OCI-LY7 (cell line): ENCODE measurements around the gene C3orf80. TPM values are rescaled to one million over a fixed set of nuclear protein-coding genes. Genes with fewer than 3 reads are reported as not detected.

Source experiments
- BruUV-seq: library from RNA; stranded (reverse); fragments of 400-500 nt; replicated peaks from 2 replicates; lab custom pipeline; 2021; lab: Mats Ljungman, UMichigan
- CTCF ChIA-PET: fragments of 300-600 bp; sonication (Branson Sonifier 250); formaldehyde crosslinking; loops from one replicate; lab custom pipeline; 2022; ENCODE audit warnings: antibody characterized with exemption; ENCODE audit not compliant: unreplicated experiment; lab: Charles Lee
- POLR2A ChIA-PET: fragments of 300-600 bp; sonication (Branson Sonifier 250); formaldehyde crosslinking; loops from one replicate; lab custom pipeline; 2022; ENCODE audit warnings: antibody characterized with exemption; lab: Charles Lee
- DNase-seq: peaks from one replicate; pipeline ENCODE4 v3.0.0-alpha.2; 2015; ENCODE audit warnings: low spot score
- H2AFZ ChIP-seq: fragments of 200-600 bp; sonication (generic), shearing (Covaris generic); 2 replicates; pipeline ENCODE4 v1.6.1; 2014; ENCODE audit warnings: mild to moderate bottlenecking, antibody characterized with exemption, low read length, moderate library complexity
- H3K27ac ChIP-seq: fragments of 200-600 bp; sonication (generic); 2 replicates; pipeline ENCODE4 v1.5.1; 2014; ENCODE audit warnings: mixed run types, low read depth, mild to moderate bottlenecking, moderate library complexity, low read length, inconsistent platforms; ENCODE audit not compliant: poor library complexity, severe bottlenecking
- H3K36me3 ChIP-seq: fragments of 200-600 bp; sonication (generic); 2 replicates; pipeline ENCODE4 v1.6.1; 2014; ENCODE audit warnings: mild to moderate bottlenecking, antibody characterized with exemption, low read length, moderate library complexity, mixed read lengths; ENCODE audit not compliant: insufficient read depth
- H3K4me1 ChIP-seq: fragments of 200-600 bp; sonication (generic); 2 replicates; pipeline ENCODE4 v1.5.1; 2014; ENCODE audit warnings: mild to moderate bottlenecking, low read length; ENCODE audit not compliant: insufficient read depth, poor library complexity, severe bottlenecking
- H3K4me2 ChIP-seq: fragments of 200-600 bp; sonication (generic); 2 replicates; pipeline ENCODE4 v1.6.1; 2014; ENCODE audit warnings: mild to moderate bottlenecking, low read length
- H3K4me3 ChIP-seq: fragments of 200-600 bp; sonication (generic); 2 replicates; pipeline ENCODE4 v1.5.1; 2014; ENCODE audit warnings: mild to moderate bottlenecking, low read depth, low read length; ENCODE audit not compliant: poor library complexity, severe bottlenecking
- H3K79me2 ChIP-seq: fragments of 200-600 bp; sonication (generic); 2 replicates; pipeline ENCODE4 v1.6.1; 2016; ENCODE audit warnings: low read depth, mild to moderate bottlenecking, low read length, moderate library complexity, mixed read lengths; ENCODE audit not compliant: insufficient read depth
- H3K9me2 ChIP-seq: fragments of 200-600 bp; sonication (generic); 2 replicates; pipeline ENCODE4 v1.6.1; 2016; ENCODE audit warnings: mild to moderate bottlenecking, low read length, mixed read lengths; ENCODE audit not compliant: insufficient read depth
- H3K9me3 ChIP-seq: fragments of 200-600 bp; sonication (generic); 2 replicates; pipeline ENCODE4 v1.6.1; 2014; ENCODE audit warnings: mild to moderate bottlenecking, mixed run types, low read length, mixed read lengths
- H4K20me1 ChIP-seq: fragments of 200-600 bp; sonication (generic); 2 replicates; pipeline ENCODE4 v1.6.1; 2014; ENCODE audit warnings: mild to moderate bottlenecking, antibody characterized with exemption, low read length, moderate library complexity, mixed read lengths; ENCODE audit not compliant: insufficient read depth
- CTCF ChIP-seq: fragments of 200-600 bp; sonication (generic); conservative IDR thresholded peaks from 2 replicates; pipeline ENCODE4 v1.5.1; 2014; ENCODE audit warnings: mild to moderate bottlenecking, antibody characterized with exemption, low read length, moderate library complexity, mixed read lengths
- EZH2phosphoT487 ChIP-seq: fragments of 200-600 bp; sonication (generic); IDR thresholded peaks from 2 replicates; pipeline ENCODE4 v1.6.1; 2018; ENCODE audit warnings: low read depth, borderline replicate concordance, mild to moderate bottlenecking, mixed run types, antibody characterized with exemption, low read length, moderate library complexity, mixed read lengths
- intact Hi-C: fragments of 100-400 bp; cut with micrococcal nuclease; formaldehyde crosslinking; loops from one replicate; pipeline ENCODE4 v1.10.0; 2022; ENCODE audit not compliant: unreplicated experiment
- total RNA-seq, 2 experiments: library from RNA; depleted of rRNA in 1 of 2; stranded (reverse); fragments of >200 nt in 1 of 2; shearing (Covaris generic) in 1 of 2; gene quantifications; 2 replicates each; pipeline ENCODE4 v1.2.3, GENCODE V29; 2014 to 2022

The C3orf80 gene
- total RNA-seq, 2 experiments from 2014 or later: not detected

GRCh38 chr3:160195106-160195505, 30.1 kb upstream of the C3orf80 start:
- TF ChIP-seq CTCF: no peak
- TF ChIP-seq EZH2phosphoT487: no peak
- ChIA-PET CTCF (no interaction called here), POLR2A (no interaction called here)
- no peaks in the 10 kb centered on the region for H4K20me1 ChIP-seq
- no peak overlapping the region for H3K4me2 ChIP-seq
- H3K79me2 ChIP-seq: no peaks in the 10 kb centered on the region
- no peak overlapping the region for H3K27ac ChIP-seq
- H3K9me2 ChIP-seq: no peaks in the 10 kb centered on the region
- intact Hi-C loops: no loop called here
- H3K4me3 ChIP-seq: no peak overlapping the region
- H3K9me3 ChIP-seq: no peaks in the 10 kb centered on the region
- H2AFZ ChIP-seq: no peak overlapping the region
- DNase-seq: no peak
- no peaks in the 10 kb centered on the region for H3K36me3 ChIP-seq
- H3K4me1 ChIP-seq: no peaks in the 10 kb centered on the region
- BruUV-seq: no TSS peak

GRCh38 chr3:160196511-160197104, 28.6 kb upstream of the C3orf80 start:
- no peak for DNase-seq
- H2AFZ ChIP-seq: no peak overlapping the region
- H3K27ac ChIP-seq: no peak overlapping the region
- CTCF ChIA-PET: no interaction called here
- intact Hi-C loops: no loop called here
- no TSS peak for BruUV-seq
- POLR2A ChIA-PET: interaction anchor here (0.9 to 1.1 kb wide), 2 partner anchors 10 to 12 kb away, joined by 3 read pairs; no protein-coding TSS in a partner anchor
- no peak overlapping the region for H3K4me2 ChIP-seq
- no peaks in the 10 kb centered on the region for H3K9me3 ChIP-seq
- no peak overlapping the region for H3K4me3 ChIP-seq
- H3K4me1 ChIP-seq: no peaks in the 10 kb centered on the region
- no peaks in the 10 kb centered on the region for H4K20me1 ChIP-seq
- no peak for TF ChIP-seq EZH2phosphoT487
- no peak for TF ChIP-seq CTCF
- H3K36me3 ChIP-seq: no peaks in the 10 kb centered on the region
- no peaks in the 10 kb centered on the region for H3K9me2 ChIP-seq
- no peaks in the 10 kb centered on the region for H3K79me2 ChIP-seq

- Histone ChIP-seq H4K20me1 (no peaks in the 10 kb centered on the region), H3K9me3 (no peaks in the 10 kb centered on the region), H3K4me1 (no peaks in the 10 kb centered on the region), H3K36me3 (no peaks in the 10 kb centered on the region), H3K27ac (no peak overlapping the region), H3K4me3 (no peak overlapping the region), H3K9me2 (no peaks in the 10 kb centered on the region), H3K79me2 (no peaks in the 10 kb centered on the region), H3K4me2 (no peak overlapping the region), H2AFZ (no peak overlapping the region)
- no peak for DNase-seq
- BruUV-seq: no TSS peak
- ChIA-PET CTCF (no interaction called here), POLR2A (interaction anchor here (0.8 to 1.8 kb wide), 2 partner anchors 11 to 14 kb away, joined by 3 to 5 read pairs; no protein-coding TSS in a partner anchor)
- no peak for TF ChIP-seq CTCF
- no peak for TF ChIP-seq EZH2phosphoT487
- intact Hi-C loops: no loop called here
Measured at GRCh38 chr3:160199108-160199507, 26.1 kb upstream of the C3orf80 start.
